Loucy (cell line): ENCODE measurements around the gene VTCN1.

ENCODE experiments used
- EZH2phosphoT487 ChIP-seq: fragments of 200-600 bp; IDR thresholded peaks from 2 replicates; pipeline ENCODE4 v1.6.1; 2018; ENCODE audit warnings: antibody characterized with exemption, mild to moderate bottlenecking, moderate library complexity, borderline replicate concordance
- TF ChIP-seq, protein P1 (sequence below): fragments of 200-600 bp; sonication (generic); conservative IDR thresholded peaks from 2 replicates; pipeline ENCODE4 v1.5.1; 2014; ENCODE audit warnings: mild to moderate bottlenecking, antibody characterized with exemption, low read length

DNA sequence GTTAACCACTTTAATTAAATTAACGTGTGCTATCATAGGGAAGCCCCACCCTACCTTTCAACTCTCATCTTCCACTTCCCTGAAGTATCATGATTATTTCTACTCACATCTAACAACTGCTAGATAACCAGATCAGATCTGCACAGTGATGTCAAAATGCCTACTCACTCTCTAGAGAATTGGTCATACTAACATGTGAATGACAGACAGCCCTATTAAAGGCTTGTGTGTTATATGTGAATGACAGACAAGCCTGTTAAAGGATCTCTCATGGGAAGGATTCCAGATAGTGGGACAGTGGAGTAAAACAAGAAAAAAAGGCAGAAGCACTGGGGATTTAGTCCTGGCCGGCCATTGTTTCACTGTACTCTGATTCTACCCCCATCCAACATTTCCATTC lies 12.6 kb downstream of the VTCN1 start:
- TF ChIP-seq, protein P1, sequence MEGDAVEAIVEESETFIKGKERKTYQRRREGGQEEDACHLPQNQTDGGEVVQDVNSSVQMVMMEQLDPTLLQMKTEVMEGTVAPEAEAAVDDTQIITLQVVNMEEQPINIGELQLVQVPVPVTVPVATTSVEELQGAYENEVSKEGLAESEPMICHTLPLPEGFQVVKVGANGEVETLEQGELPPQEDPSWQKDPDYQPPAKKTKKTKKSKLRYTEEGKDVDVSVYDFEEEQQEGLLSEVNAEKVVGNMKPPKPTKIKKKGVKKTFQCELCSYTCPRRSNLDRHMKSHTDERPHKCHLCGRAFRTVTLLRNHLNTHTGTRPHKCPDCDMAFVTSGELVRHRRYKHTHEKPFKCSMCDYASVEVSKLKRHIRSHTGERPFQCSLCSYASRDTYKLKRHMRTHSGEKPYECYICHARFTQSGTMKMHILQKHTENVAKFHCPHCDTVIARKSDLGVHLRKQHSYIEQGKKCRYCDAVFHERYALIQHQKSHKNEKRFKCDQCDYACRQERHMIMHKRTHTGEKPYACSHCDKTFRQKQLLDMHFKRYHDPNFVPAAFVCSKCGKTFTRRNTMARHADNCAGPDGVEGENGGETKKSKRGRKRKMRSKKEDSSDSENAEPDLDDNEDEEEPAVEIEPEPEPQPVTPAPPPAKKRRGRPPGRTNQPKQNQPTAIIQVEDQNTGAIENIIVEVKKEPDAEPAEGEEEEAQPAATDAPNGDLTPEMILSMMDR, result no peak
- no peak for TF ChIP-seq EZH2phosphoT487
